GM18505 (cell line): Measurements from ENCODE around the gene NEURL1.

Experiments used
- ATAC-seq: cut with Tn5 transposase; IDR thresholded peaks from one replicate; pipeline ENCODE4 v1.9.1; 2021; ENCODE audit not compliant: unreplicated experiment
- POLR2A ChIP-seq: IDR thresholded peaks from 4 replicates; pipeline ENCODE4 v1.6.1; 2011; ENCODE audit warnings: borderline replicate concordance; ENCODE audit not compliant: insufficient read depth, insufficient read length; ENCODE audit errors: extremely low read depth

NEURL1 gene, protein sequence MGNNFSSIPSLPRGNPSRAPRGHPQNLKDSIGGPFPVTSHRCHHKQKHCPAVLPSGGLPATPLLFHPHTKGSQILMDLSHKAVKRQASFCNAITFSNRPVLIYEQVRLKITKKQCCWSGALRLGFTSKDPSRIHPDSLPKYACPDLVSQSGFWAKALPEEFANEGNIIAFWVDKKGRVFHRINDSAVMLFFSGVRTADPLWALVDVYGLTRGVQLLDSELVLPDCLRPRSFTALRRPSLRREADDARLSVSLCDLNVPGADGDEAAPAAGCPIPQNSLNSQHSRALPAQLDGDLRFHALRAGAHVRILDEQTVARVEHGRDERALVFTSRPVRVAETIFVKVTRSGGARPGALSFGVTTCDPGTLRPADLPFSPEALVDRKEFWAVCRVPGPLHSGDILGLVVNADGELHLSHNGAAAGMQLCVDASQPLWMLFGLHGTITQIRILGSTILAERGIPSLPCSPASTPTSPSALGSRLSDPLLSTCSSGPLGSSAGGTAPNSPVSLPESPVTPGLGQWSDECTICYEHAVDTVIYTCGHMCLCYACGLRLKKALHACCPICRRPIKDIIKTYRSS

GRCh38 chr10:103493362-103493915, at the start of gene NEURL1:
NEURL1 (plus strand) TSS chr10:103493705; CDS start chr10:103494388, 683 bp downstream.
- TF ChIP-seq POLR2A: no peak
- no peak for ATAC-seq

GRCh38 chr10:103444478-103444877, 49.0 kb upstream of the NEURL1 start:
- TF ChIP-seq POLR2A: no peak

GRCh38 chr10:103445366-103445765, 48.1 kb upstream of the NEURL1 start:
- no peak for ATAC-seq

More at GRCh38 chr10:103444478-103444877, 49.0 kb upstream of the NEURL1 start:
- no peak for ATAC-seq

DNA sequence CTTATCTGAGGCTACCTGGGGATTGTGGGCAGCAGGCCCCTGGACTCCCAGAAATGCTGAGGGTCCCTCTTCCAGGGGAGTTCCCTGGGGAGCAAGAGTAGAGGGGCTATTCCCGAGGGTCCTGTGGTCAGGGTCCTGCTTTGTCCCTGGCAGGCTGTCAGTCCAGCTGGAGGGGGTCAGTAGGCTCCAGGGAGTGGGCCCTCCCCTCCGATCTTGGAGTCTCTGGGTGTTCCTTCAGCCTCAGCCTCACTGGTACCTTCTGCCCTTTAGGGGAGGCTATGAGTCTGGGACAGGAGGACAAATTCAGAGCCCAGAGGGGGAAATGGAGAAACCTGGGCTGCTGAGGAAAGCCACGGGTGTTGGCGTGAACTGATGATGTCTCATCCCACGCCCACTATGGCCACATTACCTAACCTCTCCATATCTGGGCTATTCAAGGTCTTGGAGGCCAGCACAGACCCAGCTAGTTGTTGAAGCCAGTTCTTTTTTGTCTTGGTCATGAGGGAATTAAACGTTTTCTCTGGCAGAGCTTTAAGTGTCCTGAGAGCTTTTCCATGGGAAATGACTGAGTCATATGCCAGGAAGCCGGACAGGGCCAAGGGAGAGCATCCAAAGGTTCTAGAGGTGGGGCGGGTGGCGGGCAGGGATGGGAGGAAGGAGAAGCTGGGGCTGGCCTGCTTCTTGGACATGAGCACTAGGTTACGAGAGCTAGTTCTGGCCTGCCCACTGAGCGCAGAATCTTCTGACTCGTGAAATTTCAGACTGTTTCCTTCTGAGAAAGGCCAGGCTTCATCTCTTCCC, 47.5 kb upstream of the NEURL1 start:
- ATAC-seq: no peak
- no peak for TF ChIP-seq POLR2A

More at GRCh38 chr10:103445366-103445765, 48.1 kb upstream of the NEURL1 start:
- no peak for TF ChIP-seq POLR2A

DNA sequence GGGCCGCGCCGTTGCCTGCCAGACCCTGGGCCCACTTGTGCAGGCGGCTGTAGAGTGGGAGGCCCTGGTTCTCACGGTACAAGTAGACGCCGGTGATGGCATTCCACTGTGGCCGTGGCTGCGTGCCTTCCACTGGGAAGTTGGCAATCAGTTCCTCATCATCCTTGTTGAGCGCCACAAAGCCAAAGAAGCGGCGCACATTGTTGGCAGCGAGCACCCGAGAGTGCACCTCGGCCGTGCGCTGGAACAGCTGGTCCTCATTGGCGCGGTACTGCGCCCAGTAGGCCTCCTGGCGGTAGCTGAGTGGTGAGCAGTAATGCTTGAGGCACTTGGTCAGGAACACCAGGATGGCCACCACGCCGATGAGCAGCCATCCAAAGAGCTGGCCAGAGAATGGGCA, 46.3 kb upstream of the NEURL1 start:
- no peak for TF ChIP-seq POLR2A
- ATAC-seq: no peak

DNA sequence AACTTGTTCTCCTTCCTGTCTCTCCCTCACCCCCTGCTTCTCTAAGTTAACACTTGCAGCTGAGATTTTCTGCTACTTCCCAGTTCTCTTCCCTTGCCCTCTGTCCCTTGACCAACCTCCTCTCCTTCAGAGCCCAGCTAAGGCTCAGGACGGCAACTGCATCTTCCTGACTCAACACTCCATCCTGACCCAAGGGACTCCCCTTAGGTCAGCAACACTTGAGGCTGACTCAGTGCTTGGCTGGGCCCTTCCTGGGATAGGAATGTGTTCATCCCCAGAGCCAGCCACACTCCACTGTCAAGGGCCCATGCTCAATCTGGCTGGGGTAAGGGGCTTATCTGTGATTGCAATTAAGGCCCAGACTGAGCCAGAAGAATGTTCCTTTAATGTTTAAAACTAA, 44.8 kb upstream of the NEURL1 start:
- TF ChIP-seq POLR2A: no peak
- no peak for ATAC-seq

DNA sequence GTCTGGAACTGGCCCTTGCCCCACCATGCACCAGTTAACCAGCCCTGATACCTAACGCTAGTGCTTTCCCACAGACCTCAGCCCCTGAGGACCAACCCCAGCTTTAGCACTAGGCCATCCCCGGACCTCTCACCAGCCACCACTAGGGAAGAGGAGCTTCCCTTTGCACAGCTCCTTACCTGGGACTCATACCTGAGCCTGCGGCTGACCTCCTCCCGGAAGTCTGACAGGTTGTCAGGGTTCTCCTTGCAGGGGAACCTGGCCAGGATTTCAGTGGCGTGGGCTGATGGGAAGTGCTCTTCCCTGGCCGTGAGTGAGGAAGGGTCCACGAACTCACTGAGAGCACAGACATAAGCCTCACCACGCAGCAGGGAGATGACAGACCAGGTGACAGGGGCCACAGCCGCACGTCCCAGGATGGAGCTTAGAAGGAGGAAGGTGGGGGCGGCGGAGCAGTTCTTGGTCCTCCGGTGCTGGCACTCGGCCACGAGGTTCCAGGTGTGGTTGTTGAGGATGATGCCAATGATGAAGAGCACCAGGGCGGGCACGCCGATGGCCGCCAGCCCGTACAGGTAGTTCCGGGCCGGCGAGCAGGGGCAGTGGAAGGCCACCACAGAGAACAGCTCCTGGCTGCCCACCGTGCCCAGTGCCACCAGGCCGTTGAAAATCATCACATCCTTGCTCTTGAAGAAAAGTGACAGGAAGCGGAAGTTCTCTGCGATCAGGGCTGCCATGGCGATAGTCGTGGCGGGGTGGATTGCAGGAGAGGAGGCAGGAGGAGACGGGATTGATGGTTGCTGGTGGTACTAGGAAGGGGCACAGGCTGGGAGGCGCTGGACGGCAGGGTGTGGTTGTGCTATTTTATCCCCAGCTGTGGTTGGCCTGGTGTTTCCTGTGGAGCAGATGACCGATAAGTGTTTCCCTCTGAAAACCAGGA, 44.0 kb upstream of the NEURL1 start:
- TF ChIP-seq POLR2A: no peak
- ATAC-seq: no peak

DNA sequence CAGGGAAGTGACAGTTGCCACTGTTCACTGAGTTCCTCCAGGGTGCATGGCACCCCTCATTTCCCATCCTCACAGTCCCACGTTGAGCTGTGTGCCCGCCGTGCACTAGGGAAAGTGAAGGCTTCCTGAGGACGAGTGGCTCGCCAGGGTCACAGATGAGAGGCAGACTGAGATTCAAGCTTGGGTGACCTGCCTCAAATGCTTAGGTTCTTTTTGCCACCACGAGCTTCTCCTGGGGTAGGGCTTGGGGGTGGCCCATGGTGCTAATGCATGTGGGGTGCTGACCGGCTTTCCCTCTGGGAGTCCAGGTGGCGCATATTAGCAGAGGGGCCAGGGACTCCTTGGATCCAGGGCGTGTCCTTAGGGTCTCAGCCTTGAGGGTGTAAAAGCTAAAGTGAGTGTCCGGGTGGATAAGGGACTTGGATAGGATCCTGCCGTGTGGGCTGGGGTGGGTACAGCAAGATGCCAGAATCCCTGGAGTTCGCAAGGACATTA, 43.3 kb upstream of the NEURL1 start:
- no peak for ATAC-seq
- no peak for TF ChIP-seq POLR2A

DNA sequence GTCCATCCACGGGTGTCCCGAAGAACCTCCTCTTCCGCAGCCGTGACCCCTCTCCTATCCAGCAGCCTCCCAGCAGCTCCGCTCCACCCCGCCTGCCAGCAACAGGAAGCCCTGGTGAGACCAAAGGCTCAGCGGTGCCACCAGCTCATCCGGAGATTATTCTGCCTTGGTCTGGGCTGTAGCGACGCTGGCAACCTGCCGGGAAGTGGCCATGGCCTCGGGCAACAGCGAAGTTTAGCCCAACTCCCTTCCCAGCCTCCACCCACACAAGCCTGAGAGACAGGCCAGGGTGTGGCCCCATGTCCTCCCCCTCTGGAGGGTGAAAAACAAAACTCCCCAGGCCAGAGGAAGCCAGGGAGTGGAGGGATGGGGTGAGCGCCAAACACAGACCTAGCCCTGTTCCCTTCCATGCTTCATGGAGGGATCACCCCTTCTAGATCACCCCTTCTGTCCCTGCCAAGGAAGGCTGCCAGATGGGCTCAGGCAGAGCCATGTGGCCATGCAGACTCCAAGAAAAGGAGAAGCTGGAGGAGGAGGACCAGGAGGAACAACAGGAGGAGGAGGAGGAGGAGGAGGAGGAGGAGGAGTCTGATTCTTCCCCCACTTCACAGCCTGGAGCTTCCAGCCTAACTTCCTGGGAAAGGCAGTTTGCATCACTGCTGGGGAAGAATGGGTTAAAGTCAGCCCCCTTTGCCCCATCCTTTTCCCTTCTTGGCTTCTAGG, 42.3 kb upstream of the NEURL1 start:
- TF ChIP-seq POLR2A: peak; percentile 10
- no peak for ATAC-seq

DNA sequence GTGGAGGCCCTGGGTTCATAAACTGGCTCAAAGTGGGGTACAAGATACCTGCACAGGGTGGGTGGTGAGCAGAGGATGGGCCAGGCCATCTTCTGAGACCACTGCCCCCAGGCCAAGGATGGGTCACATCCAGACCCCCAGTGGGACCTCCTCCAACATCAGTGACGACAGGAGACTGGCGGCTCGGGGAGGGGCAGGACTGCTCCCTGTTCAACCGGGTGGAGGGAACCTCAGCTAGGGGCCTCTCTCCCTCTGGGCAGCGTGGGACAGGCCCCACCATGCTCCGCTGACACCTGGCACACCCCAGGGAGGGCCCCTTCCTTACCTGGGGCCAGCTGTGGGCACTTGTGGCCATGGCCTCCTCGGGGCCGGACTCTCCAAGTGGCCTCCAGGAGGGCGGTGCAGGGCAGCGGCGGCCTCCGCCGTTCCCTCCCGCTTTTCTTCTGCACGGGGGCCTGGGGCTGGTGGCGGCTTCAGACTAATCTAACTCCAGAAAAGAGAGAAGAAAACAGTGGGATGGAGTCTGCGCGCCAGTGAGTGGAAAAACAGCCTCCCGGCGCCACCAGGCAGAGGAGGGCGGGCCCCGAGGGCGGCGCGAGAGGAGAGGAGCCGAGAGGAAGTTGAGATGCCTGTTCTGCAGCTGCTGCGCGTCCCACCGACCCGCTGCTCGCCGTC, 41.5 kb upstream of the NEURL1 start, which contains the start of gene CALHM2:
CALHM2 (minus strand) TSS at position 540 of the 675 bp plus-strand sequence. CDS start 2,429 bp downstream, outside the sequence.
- TF ChIP-seq POLR2A: peak; percentile 64
- ATAC-seq: peak; percentile 58
